IPS DF 4.7 (cell line): ENCODE data around the gene HLX.

ENCODE experiments used
- DNase-seq: peaks from one replicate; pipeline ENCODE4 v3.0.0-alpha.2; 2013; ENCODE audit warnings: low spot score; ENCODE audit errors: extremely low read depth

The HLX gene, protein sequence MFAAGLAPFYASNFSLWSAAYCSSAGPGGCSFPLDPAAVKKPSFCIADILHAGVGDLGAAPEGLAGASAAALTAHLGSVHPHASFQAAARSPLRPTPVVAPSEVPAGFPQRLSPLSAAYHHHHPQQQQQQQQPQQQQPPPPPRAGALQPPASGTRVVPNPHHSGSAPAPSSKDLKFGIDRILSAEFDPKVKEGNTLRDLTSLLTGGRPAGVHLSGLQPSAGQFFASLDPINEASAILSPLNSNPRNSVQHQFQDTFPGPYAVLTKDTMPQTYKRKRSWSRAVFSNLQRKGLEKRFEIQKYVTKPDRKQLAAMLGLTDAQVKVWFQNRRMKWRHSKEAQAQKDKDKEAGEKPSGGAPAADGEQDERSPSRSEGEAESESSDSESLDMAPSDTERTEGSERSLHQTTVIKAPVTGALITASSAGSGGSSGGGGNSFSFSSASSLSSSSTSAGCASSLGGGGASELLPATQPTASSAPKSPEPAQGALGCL

GRCh38 chr1:220879076-220879508 lies at the start of gene HLX:
Gene HLX, plus strand, starts transcription at chr1:220879443. Its CDS starts 415 bp downstream, at chr1:220879858.
- no peak for DNase-seq

- no peak for DNase-seq
Measured at GRCh38 chr1:220833436-220833835, 45.8 kb upstream of the HLX start.

DNA sequence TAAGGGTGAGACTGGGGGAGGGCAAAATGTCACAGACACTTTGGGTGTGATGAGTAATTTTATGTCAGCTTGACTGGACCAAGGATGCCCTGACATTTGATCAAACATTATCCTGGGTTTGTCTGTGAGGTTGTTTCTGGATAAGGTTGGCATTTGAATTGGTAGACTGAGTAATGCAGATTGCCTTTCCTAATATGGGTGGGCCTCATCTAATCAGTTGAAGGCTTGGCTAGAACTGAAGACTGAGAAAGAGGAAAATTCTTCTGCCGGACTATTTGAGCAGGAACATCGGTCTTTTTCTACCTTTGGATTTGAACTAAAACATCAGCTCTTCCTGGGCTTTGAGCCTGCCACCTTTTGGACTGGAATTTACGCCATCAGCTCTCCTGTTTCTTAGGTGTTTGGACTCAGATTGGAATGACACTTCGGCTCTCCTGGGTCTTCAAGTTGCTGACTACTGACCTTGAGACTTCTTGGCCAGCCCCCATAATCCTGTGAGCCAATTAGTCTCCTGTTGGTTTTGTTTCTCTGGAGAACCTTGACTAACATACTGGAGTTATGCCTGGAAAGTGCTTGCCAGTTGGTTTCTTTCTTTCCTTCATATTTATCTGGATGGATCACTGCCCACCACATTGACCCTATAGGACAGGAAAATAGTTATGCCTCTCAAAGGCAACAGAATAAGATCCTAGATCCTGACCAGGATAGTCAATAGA lies 44.9 kb upstream of the HLX start:
- no peak for DNase-seq

GRCh38 chr1:220838578-220838977 lies 40.7 kb upstream of the HLX start:
- no peak for DNase-seq

- DNase-seq = no peak
Measured at GRCh38 chr1:220839474-220839873, 39.8 kb upstream of the HLX start.

DNA sequence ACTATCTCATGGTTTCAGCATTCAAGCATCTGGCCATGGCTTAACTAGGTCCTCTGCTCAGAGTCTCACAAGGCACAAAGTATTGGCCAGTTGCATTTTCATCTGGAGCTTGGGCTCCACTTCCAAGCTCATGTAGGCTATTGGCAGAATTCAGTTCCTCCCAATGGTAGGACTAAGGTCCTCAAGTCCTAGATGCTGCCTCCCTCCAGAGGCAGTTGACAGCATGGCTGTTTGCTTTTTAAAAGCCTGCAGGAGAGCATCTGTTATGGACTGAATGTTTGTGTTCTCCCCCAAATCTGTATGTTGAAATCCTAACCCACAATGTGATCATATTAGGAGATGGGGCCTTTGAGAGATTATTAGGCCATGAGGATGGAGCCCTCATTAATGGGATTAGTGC lies 38.0 kb upstream of the HLX start:
- DNase-seq = no peak

DNA sequence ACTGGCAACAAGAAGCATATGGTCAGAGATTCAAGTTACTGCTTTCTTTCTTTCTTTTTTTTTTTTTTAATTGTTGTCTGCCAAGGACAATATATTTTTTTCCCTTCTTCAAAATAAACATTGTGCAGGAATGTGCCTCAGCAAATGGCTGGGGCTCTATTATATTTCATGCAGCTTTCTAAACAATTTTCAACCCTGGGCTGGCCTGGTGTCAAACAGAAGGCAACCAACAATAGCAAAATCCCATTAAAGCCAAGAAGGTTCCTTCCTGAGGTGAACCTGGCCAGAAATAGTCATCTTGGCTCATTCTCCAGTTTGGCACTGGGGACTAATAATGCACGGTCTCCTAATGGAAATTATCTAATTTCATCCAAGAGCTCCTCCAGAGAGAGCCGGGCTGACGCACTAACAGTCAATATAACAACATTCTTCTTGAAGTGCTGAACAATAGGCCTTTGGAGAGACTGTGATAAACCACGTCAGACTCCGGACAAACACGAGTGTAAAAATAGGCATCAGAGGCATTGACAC lies 35.7 kb upstream of the HLX start:
- DNase-seq = no peak

DNA sequence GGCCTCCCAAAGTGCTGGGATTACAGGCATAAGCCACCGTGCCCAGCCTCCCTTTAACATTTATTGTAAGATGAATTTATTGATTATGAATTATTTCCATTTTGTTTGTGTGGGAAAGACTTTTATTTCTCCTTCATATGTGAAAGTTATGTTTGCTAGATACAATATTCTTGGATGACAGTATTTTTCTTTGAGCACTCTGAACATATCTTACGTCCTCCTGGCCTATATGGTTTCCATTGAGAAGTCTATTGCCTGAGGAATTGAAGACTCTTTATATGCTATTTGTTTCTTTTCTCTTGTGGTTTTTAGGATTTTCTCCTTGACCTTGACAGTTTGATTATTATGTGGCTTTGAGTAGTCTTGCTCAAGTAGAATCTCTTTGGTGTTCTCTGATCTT lies 26.8 kb upstream of the HLX start:
- DNase-seq = no peak

GRCh38 chr1:220872296-220872695 lies 6.9 kb upstream of the HLX start:
- no peak for DNase-seq

DNA sequence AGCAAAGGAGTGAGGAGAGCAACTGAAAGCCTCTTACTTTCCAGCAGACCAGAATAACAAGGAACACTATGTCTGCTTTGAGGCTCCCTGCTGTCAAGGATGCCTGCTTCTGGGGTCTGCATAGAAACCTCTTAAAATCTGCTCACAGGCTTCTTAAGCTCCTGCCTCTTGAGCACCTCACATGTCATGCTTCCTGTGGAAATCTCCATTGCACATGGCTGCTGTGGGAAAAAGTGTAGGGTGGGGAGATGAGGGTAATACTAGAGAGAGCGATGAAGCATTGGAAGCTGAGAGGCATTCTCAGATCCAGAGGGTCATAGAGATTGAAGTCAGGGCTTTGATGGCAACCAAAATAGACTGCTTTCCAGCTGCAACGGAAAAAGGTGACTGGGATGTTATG lies 6.2 kb upstream of the HLX start:
- DNase-seq = no peak

- no peak for DNase-seq
Measured at GRCh38 chr1:220873868-220874655, 5.2 kb upstream of the HLX start.

DNA sequence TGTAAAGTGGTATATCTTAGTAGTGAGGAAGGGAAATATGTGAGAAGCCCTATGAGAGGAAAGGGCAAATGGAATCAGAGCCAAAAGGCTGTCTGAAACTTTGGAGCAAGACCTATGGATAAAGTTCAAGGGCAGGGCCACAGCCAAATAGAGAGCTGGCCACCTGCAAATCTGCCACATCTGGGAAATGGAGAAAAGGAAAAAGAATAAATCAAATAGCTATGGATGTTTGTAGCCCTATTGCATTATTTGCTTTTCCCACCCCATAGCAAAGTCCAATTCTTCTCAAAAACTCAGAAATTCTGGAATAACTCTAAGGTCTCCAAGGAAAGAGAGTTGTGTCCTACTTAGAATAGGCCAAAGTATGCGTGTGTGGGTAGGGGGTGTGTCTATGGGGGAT lies 4.0 kb upstream of the HLX start:
- no peak for DNase-seq

DNA sequence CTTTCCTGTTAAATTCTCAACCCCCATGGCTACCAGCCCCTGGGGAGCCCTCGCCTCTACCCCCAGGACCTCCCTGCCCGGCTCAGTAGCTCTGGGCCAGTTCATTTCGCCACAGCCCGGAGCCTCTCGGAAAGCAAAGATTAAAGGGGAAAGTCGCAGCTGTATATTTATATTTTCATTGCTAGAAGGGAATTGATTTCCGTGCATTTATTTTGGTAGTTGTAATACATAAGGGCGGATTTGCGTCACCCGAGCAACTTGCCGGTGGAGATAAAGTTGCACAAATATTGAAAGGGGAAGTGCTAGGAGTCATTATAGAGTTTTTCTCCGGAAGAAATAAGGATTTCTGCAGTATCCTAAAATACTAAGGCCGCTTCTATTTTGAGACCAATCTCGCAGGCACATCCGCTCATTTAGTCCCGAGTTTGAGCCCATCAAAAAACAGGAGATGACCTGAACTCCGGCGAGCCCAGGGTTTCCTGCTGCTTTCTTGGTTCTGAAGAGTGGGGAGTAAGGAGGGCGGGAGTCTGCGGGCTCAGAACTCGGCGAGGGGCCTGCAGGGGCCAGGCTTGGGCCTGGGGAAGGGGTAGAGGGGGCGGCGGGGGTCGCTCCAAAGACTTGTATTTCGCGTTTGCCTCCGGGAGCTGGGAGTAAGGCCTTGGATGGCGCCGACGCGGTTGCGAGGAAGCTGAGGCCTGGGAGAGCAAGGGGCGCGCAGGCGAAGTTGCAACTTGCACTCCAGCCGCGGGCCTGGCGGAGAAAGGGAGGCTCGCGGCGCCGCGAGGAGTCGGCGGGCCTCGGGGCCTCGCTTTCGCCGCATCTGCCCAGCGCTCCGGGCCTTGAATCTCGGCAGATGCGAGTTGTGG lies 2.5 kb upstream of the HLX start:
- no peak for DNase-seq

DNA sequence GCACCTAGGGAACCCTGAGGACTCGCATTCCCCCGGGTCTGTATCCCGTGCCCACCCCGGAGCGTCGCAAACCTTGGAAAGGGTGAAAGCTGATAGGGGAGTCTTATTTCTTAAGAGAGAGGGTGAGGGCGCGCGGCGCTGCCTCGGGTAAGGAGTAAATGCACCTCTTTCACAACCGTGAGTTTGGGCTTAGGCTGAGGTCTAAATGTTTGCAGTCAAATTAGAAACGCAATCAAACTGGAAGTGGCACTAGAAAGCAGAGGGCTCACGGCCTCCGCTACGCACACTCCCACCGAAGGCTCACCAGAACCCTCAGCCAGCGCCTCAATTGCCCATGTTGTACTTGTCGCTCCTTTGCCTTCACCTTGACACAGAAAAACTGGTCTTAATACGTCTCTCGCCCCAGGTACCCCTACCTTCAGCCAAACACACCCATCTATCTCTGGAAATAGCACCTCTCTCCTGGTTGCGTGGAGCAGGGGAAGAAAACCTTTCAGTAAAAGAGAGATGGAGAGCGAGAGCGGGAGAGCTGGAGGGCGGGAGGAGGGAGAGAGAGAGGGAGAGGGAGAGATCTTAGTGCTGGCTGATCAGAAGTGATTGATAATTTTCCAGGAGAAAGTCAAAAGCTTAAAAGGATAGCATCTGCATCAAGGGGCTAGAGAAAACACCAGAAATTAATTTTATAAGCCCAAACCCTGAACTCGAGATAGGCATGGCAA lies 1.7 kb upstream of the HLX start:
- DNase-seq = no peak

DNA sequence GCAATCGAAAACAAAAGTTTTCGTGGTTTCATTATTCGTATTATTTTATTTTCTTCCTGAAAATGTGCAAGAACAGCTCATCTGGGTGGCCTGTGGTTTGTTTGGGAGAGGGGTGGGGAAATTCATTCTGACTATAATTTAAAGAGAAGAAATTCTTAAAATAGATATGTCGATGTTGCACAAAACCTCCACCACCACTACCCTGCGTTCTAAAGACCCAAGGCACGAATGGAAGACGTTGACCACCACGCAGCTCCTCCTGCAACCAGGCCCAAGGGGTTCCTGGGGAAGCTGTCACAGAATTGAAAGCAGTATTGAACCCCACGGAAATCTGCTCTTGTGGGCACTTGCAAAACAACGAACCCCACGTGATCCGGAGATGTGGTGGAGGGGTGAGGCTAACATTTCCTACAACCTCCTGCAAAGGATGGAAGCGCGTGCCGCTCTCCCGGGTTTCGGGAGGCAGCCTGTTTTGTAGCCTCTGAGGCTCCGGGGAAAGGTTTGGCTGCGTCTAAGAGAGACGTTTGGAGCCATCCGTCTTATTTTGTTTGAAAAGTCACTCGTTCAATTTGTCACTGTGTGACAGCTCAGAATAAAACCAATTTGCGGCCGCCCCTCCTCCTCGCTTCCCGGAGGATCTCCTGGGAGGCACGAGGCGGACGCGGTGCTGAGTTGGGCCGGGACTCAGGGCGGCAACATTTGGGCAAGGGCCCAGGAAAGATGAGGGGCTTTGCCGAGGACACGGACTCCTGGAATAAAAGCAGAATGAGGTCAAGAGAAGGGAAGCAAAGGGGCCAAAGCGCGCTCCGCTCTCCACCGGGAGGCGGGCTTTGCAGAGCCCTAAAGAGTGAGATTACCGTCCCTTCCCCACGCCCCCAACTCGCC lies 810 bp upstream of the HLX start:
- no peak for DNase-seq

GRCh38 chr1:220879509-220880361 lies 492 bp downstream of the HLX start:
- DNase-seq = no peak

DNA sequence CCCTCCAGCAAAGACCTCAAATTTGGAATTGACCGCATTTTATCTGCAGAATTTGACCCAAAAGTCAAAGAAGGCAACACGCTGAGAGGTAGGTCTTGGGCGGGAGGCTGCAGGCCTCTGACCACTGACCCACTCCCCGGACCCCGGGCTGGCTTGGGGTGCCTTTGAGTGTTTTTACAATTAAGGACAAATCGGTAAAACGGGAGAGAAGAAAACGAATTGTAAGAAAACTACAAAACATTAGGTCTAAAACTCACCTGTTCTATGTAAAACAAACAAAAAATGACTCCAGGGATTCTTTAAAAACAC lies 1.1 kb downstream of the HLX start:
- DNase-seq = no peak
